HepG2 (cell line): ENCODE results near the gene ANXA2. TPM values are rescaled to one million over a fixed set of nuclear protein-coding genes. Genes with fewer than 3 reads are reported as not detected.

Source experiments
- ETV6 ChIP-seq: sonication (generic); formaldehyde crosslinking; conservative IDR thresholded peaks from 2 replicates; pipeline ENCODE4 v1.4.0; 2020; ENCODE audit warnings: missing genetic modification reagents
- MYC ChIP-seq: sonication (generic); formaldehyde crosslinking; IDR thresholded peaks from 2 replicates; pipeline ENCODE4 v1.9.0; 2021; ENCODE audit warnings: missing genetic modification reagents, borderline replicate concordance
- MYNN ChIP-seq: sonication (generic); formaldehyde crosslinking; IDR thresholded peaks from 2 replicates; pipeline ENCODE4 v1.4.0; 2020; ENCODE audit warnings: mild to moderate bottlenecking, low read depth, missing genetic modification reagents
- POGZ ChIP-seq: sonication (generic); formaldehyde crosslinking; IDR thresholded peaks from 2 replicates; pipeline ENCODE4 v1.4.0; 2020; ENCODE audit warnings: mild to moderate bottlenecking, missing genetic modification reagents
- REL ChIP-seq: sonication (generic); formaldehyde crosslinking; conservative IDR thresholded peaks from 2 replicates; pipeline ENCODE4 v1.8.0; 2022; ENCODE audit warnings: mild to moderate bottlenecking, missing genetic modification reagents, moderate library complexity
- TEAD3 ChIP-seq: optimal IDR thresholded peaks from 2 replicates; pipeline ENCODE3; 2016; ENCODE audit warnings: borderline replicate concordance
- ZEB1 ChIP-seq: IDR thresholded peaks from 2 replicates; pipeline ENCODE4 v1.6.1; 2012; ENCODE audit warnings: mild to moderate bottlenecking, low read depth, inconsistent platforms; ENCODE audit not compliant: insufficient replicate concordance
- ZNF350 ChIP-seq: sonication (generic); formaldehyde crosslinking; IDR thresholded peaks from 2 replicates; pipeline ENCODE4 v1.4.0; 2020; ENCODE audit warnings: mild to moderate bottlenecking, low read depth, missing genetic modification reagents, borderline replicate concordance
- ZNF431 ChIP-seq: sonication (generic); formaldehyde crosslinking; IDR thresholded peaks from 2 replicates; pipeline ENCODE4 v1.9.0; 2022; ENCODE audit warnings: missing genetic modification reagents, low read depth, mild to moderate bottlenecking, borderline replicate concordance
- ZNF547 ChIP-seq: sonication (generic); formaldehyde crosslinking; IDR thresholded peaks from 2 replicates; pipeline ENCODE4 v1.5.1; 2020; ENCODE audit warnings: mild to moderate bottlenecking, missing genetic modification reagents
- ZNF790 ChIP-seq: sonication (generic); formaldehyde crosslinking; IDR thresholded peaks from 2 replicates; pipeline ENCODE4 v1.8.0; 2022; ENCODE audit warnings: missing genetic modification reagents, mild to moderate bottlenecking, borderline replicate concordance
- polyA plus RNA-seq, 8 experiments: library from polyadenylated mRNA; depleted of rRNA in 3 of 8; stranded (reverse) in 7 of 8; unstranded in 1 of 8; fragments of >200 nt; fragmentation: Illumina TruSeq in 4 of 8; extraction: Trizol in 4 of 8; gene quantifications; 2 replicates each; pipeline versions ENCODE4 v1.2.1 to v1.2.3, GENCODE V29; 2011 to 2016; ENCODE audit warnings: low read depth in 4 of 8, missing spikeins in 1 of 8, mixed read lengths in 1 of 8; ENCODE audit not compliant: insufficient read depth in 1 of 8
- total RNA-seq, 5 experiments: library from RNA; depleted of rRNA; stranded (reverse); fragments of >200 nt; fragmentation: Illumina TruSeq; extraction: Trizol; gene quantifications; 2 replicates each; pipeline ENCODE4 v1.2.3, GENCODE V29; 2016; ENCODE audit warnings: low read depth in 1 of 5
- TF ChIP-seq, protein P1 (sequence below): sonication (generic); formaldehyde crosslinking; IDR thresholded peaks from 2 replicates; pipeline ENCODE4 v1.8.0; 2022; ENCODE audit warnings: missing genetic modification reagents, mild to moderate bottlenecking, inconsistent platforms, borderline replicate concordance
- TF ChIP-seq, protein P2 (sequence below): sonication (generic); formaldehyde crosslinking; IDR thresholded peaks from 2 replicates; pipeline ENCODE4 v1.4.0; 2020; ENCODE audit warnings: missing genetic modification reagents, borderline replicate concordance
- TF ChIP-seq, protein P3 (sequence below): sonication (generic); formaldehyde crosslinking; IDR thresholded peaks from 2 replicates; pipeline ENCODE4 v1.8.0; 2022; ENCODE audit warnings: mild to moderate bottlenecking, missing genetic modification reagents, moderate library complexity
- TF ChIP-seq, protein P4 (sequence below): IDR thresholded peaks from 2 replicates; pipeline ENCODE4 v1.6.1; 2016; ENCODE audit warnings: low read depth, control low read depth
- TF ChIP-seq, protein P5 (sequence below): sonication (generic); formaldehyde crosslinking; IDR thresholded peaks from 2 replicates; pipeline ENCODE4 v1.4.0; 2020; ENCODE audit warnings: mild to moderate bottlenecking, missing genetic modification reagents
- TF ChIP-seq, protein P6 (sequence below): sonication (generic); formaldehyde crosslinking; IDR thresholded peaks from 2 replicates; pipeline ENCODE4 v1.5.1; 2020; ENCODE audit warnings: missing genetic modification reagents, mild to moderate bottlenecking, borderline replicate concordance

The ANXA2 gene
- total and polyA plus RNA-seq, 2 of the 13 experiments (the other 11 are each of a cell fraction or from before 2014, with no cell fraction given) = 196 to 613 TPM

DNA sequence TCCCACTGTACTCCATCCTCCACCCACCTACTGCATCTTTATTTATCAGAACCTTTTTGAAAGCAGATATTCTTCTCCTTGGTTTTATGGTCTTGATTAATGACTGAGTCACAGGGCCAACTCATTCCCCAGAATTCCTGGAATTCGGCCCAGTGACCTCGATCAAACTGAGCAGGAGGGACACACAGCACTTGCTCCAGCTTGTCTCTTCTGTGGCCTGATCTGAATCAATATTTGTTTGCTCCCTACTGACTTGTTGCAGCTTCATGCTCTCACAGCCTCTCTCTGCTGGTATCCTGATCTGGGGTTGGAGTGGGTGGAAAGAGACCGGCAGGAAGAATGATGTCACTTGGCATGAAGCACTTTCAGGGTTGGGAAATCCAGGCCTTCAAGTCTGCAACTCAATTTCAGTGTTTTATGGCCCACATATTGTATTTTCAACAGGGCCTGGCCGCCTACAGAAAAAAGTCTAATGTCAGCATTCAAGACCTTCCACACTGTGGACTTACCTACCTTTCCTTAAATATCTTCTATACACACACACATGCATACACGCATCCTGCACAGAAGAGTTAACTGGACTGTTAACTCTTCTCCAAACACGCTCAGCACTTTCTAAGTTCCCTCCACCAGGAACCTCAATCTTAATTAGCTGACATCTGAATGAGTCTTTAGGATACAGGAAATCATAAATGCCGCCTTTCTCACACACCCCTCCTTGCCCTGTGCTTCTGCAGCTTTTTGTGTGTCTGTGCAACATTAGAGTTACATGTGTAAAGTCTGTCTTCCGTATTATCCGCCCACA is 4.6 kb downstream of the ANXA2 start (continued):
- TF ChIP-seq, protein P1, sequence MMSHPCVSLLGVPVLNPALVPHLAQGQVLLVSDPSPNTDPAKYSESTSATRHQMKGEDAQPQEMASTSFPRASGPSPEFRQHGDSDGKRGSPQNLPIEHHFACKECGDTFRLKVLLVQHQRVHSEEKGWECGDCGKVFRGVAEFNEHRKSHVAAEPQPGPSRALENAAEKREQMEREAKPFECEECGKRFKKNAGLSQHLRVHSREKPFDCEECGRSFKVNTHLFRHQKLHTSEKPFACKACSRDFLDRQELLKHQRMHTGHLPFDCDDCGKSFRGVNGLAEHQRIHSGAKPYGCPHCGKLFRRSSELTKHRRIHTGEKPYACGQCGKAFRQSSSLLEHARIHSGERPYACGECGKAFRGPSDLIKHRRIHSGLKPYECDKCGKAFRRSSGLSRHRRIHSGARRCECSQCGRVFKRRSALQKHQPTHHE (CRISPR knock-in tag) = no peak
- TF ChIP-seq ZEB1 (no peak), MYC (CRISPR knock-in tag) (peak; percentile 49; the same call in 1 of the 2 replicates), POGZ (CRISPR knock-in tag) (peak; percentile 83), ZNF790 (CRISPR knock-in tag) (no peak; the same call in 1 of the 2 replicates), ETV6 (CRISPR knock-in tag) (no peak), REL (CRISPR knock-in tag) (0 out of 2 replicates have a peak, but pooled peaks have one; percentile 46), TEAD3 (CRISPR knock-in tag) (peak; percentile 98), ZNF431 (CRISPR knock-in tag) (no peak), ZNF350 (CRISPR knock-in tag) (peak; percentile 68; the same call in 1 of the 2 replicates), ZNF547 (CRISPR knock-in tag) (no peak), MYNN (CRISPR knock-in tag) (peak; percentile 68; the same call in 1 of the 2 replicates)
- TF ChIP-seq, protein P2, sequence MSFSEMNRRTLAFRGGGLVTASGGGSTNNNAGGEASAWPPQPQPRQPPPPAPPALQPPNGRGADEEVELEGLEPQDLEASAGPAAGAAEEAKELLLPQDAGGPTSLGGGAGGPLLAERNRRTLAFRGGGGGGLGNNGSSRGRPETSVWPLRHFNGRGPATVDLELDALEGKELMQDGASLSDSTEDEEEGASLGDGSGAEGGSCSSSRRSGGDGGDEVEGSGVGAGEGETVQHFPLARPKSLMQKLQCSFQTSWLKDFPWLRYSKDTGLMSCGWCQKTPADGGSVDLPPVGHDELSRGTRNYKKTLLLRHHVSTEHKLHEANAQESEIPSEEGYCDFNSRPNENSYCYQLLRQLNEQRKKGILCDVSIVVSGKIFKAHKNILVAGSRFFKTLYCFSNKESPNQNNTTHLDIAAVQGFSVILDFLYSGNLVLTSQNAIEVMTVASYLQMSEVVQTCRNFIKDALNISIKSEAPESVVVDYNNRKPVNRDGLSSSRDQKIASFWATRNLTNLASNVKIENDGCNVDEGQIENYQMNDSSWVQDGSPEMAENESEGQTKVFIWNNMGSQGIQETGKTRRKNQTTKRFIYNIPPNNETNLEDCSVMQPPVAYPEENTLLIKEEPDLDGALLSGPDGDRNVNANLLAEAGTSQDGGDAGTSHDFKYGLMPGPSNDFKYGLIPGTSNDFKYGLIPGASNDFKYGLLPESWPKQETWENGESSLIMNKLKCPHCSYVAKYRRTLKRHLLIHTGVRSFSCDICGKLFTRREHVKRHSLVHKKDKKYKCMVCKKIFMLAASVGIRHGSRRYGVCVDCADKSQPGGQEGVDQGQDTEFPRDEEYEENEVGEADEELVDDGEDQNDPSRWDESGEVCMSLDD (CRISPR knock-in tag) = no peak
- TF ChIP-seq, protein P3, sequence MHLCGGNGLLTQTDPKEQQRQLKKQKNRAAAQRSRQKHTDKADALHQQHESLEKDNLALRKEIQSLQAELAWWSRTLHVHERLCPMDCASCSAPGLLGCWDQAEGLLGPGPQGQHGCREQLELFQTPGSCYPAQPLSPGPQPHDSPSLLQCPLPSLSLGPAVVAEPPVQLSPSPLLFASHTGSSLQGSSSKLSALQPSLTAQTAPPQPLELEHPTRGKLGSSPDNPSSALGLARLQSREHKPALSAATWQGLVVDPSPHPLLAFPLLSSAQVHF = no peak
- TF ChIP-seq, protein P4, sequence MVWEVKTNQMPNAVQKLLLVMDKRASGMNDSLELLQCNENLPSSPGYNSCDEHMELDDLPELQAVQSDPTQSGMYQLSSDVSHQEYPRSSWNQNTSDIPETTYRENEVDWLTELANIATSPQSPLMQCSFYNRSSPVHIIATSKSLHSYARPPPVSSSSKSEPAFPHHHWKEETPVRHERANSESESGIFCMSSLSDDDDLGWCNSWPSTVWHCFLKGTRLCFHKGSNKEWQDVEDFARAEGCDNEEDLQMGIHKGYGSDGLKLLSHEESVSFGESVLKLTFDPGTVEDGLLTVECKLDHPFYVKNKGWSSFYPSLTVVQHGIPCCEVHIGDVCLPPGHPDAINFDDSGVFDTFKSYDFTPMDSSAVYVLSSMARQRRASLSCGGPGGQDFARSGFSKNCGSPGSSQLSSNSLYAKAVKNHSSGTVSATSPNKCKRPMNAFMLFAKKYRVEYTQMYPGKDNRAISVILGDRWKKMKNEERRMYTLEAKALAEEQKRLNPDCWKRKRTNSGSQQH (CRISPR knock-in tag) = peak; percentile 72
- TF ChIP-seq, protein P5, sequence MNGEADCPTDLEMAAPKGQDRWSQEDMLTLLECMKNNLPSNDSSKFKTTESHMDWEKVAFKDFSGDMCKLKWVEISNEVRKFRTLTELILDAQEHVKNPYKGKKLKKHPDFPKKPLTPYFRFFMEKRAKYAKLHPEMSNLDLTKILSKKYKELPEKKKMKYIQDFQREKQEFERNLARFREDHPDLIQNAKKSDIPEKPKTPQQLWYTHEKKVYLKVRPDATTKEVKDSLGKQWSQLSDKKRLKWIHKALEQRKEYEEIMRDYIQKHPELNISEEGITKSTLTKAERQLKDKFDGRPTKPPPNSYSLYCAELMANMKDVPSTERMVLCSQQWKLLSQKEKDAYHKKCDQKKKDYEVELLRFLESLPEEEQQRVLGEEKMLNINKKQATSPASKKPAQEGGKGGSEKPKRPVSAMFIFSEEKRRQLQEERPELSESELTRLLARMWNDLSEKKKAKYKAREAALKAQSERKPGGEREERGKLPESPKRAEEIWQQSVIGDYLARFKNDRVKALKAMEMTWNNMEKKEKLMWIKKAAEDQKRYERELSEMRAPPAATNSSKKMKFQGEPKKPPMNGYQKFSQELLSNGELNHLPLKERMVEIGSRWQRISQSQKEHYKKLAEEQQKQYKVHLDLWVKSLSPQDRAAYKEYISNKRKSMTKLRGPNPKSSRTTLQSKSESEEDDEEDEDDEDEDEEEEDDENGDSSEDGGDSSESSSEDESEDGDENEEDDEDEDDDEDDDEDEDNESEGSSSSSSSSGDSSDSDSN = peak; percentile 66
- TF ChIP-seq, protein P6, sequence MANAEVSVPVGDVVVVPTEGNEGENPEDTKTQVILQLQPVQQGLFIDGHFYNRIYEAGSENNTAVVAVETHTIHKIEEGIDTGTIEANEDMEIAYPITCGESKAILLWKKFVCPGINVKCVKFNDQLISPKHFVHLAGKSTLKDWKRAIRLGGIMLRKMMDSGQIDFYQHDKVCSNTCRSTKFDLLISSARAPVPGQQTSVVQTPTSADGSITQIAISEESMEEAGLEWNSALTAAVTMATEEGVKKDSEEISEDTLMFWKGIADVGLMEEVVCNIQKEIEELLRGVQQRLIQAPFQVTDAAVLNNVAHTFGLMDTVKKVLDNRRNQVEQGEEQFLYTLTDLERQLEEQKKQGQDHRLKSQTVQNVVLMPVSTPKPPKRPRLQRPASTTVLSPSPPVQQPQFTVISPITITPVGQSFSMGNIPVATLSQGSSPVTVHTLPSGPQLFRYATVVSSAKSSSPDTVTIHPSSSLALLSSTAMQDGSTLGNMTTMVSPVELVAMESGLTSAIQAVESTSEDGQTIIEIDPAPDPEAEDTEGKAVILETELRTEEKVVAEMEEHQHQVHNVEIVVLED (CRISPR knock-in tag) = peak; percentile 22; the same call in 1 of the 2 replicates
